Testis (tissue), 3 donors: ENCODE measurements around the gene DPH7. TPM values are rescaled to one million over a fixed set of nuclear protein-coding genes. Genes with fewer than 3 reads are reported as not detected.
"Not testable (repeated sequence)": the region's sequence is repeated elsewhere in the genome, so short reads cannot be mapped to it uniquely, and the experiment has no call there.

Experiments
- DNase-seq: peaks from one replicate; pipeline ENCODE4 v3.0.0-alpha.2; 2019
- H3K27ac ChIP-seq, 2 donors: fragments of 200-600 bp; sonication (generic); one replicate each; pipeline ENCODE4 v1.5.1; 2019
- H3K27me3 ChIP-seq: fragments of 200-600 bp; sonication (generic); one replicate; pipeline ENCODE4 v1.5.1; 2019
- H3K36me3 ChIP-seq: fragments of 200-600 bp; sonication (generic); one replicate; pipeline ENCODE4 v1.5.1; 2017; ENCODE audit warnings: low read depth; ENCODE audit errors: missing control alignments
- H3K4me1 ChIP-seq: fragments of 200-600 bp; sonication (generic); one replicate; pipeline ENCODE4 v1.5.1; 2019
- H3K4me3 ChIP-seq, 2 donors: fragments of 200-600 bp; sonication (generic); one replicate each; pipeline ENCODE4 v1.5.1; 2017 to 2019
- H3K9me3 ChIP-seq: fragments of 200-600 bp; sonication (generic); one replicate; pipeline ENCODE4 v1.5.1; 2017
- CTCF ChIP-seq, 3 experiments: fragments of 450-650 bp in 2 of 3; fragments of 200-600 bp in 1 of 3; sonication (generic) in 1 of 3; IDR thresholded peaks; one replicate each; pipeline ENCODE4 v1.5.1; 2016 to 2019; ENCODE audit warnings: antibody characterized with exemption in 3 of 3, mild to moderate bottlenecking in 2 of 3, moderate library complexity in 1 of 3
- POLR2A ChIP-seq: fragments of 450-650 bp; IDR thresholded peaks from one replicate; pipeline ENCODE4 v1.6.1; 2017; ENCODE audit warnings: antibody characterized with exemption, mild to moderate bottlenecking, moderate library complexity
- WGBS, 2 donors: methylation state at CpG; one replicate each; pipeline ENCODE4 v1.1.5; 2018; 5-methylcytosine and 5-hydroxymethylcytosine counted together
- intact Hi-C: fragments of 100-400 bp; cut with DNase I; formaldehyde crosslinking; loops from one replicate; pipeline ENCODE4 v1.15.1; 2023; ENCODE audit warnings: low total_unique reads
- polyA plus RNA-seq: library from polyadenylated mRNA; stranded (reverse); fragments of 350-450 nt; fragmentation: Illumina TruSeq; extraction: RNeasy Lipid Tissue Mini Kit (QIAGEN cat#74804); gene quantifications from one replicate; pipeline ENCODE4 v1.2.3, GENCODE V29; 2014; ENCODE audit warnings: low read depth, low replicate concordance; ENCODE audit not compliant: insufficient read depth
- total RNA-seq, 2 donors: library from RNA; depleted of rRNA; stranded (reverse); fragments of >200 nt; gene quantifications; one replicate each; pipeline ENCODE4 v1.2.3, GENCODE V29; 2016

DPH7 gene
- total and polyA plus RNA-seq, 3 donors from 2014 or later = 34.7 to 92.5 (median 61.8) TPM

- H3K36me3 ChIP-seq = no peaks in the 10 kb centered on the region
- peak; percentile 90 for DNase-seq
- H3K4me1 ChIP-seq = peaks cover 9% of the 10 kb centered on the region
- H3K4me3 ChIP-seq = peak within 1 kb of the TSS; percentile 71 to 83
- peak in 2 of 3 experiments; percentile 19 to 60 for TF ChIP-seq CTCF (IDR thresholded peaks at IDR 0.05)
- no peak for TF ChIP-seq POLR2A
- no peaks in the 10 kb centered on the region for H3K27me3 ChIP-seq
- peak within 1 kb of the TSS; percentile 80 to 81 for H3K27ac ChIP-seq
- intact Hi-C loops = no loop called here
- 0% methylated on average over 4 to 41 of the region's 106 CpGs for WGBS, 2 donors
- no peaks in the 10 kb centered on the region for H3K9me3 ChIP-seq
Observed at GRCh38 chr9:137551264-137552021, 27.3 kb downstream of the DPH7 start, which contains the start of gene MRPL41. TSS of gene MRPL41 (plus strand) at chr9:137551879. CDS start at chr9:137552082, 203 bp downstream.

GRCh38 chr9:137550958-137551263 is 27.8 kb downstream of the DPH7 start:
- 0% methylated on average over 13 to 17 of the region's 17 CpGs for WGBS, 2 donors
- Histone ChIP-seq H3K27ac (peak overlapping the region; percentile 80 to 81), H3K4me3 (peak overlapping the region; percentile 71 to 83)
- DNase-seq, H3K9me3 ChIP-seq, H3K36me3 ChIP-seq, H3K27me3 ChIP-seq, H3K4me1 ChIP-seq, intact Hi-C loops: not testable (repeated sequence)

GRCh38 chr9:137550231-137550621 is 28.5 kb downstream of the DPH7 start, which contains the start of gene PNPLA7:
TSS of gene PNPLA7 (minus strand) at chr9:137550402. CDS start at chr9:137550197, 205 bp downstream.
- 3 to 6% methylated on average over 8 to 12 of the region's 13 CpGs for WGBS, 2 donors
- H3K4me3 ChIP-seq = peak within 1 kb of the TSS; percentile 71 to 83
- peaks cover 9% of the 10 kb centered on the region for H3K4me1 ChIP-seq
- DNase-seq = peak; percentile 93
- peak within 1 kb of the TSS; percentile 80 to 81 for H3K27ac ChIP-seq
- no peak for TF ChIP-seq POLR2A
- no peak for TF ChIP-seq CTCF (IDR thresholded peaks at IDR 0.05)
- intact Hi-C loops = no loop called here
- no peaks in the 10 kb centered on the region for H3K36me3 ChIP-seq
- H3K9me3 ChIP-seq = no peaks in the 10 kb centered on the region
- H3K27me3 ChIP-seq = no peaks in the 10 kb centered on the region

GRCh38 chr9:137547687-137548543 is 30.8 kb downstream of the DPH7 start:
- Histone ChIP-seq H3K27ac (no peak overlapping the region), H3K4me3 (no peak overlapping the region), H3K36me3 (no peaks in the 10 kb centered on the region), H3K4me1 (peaks cover 9% of the 10 kb centered on the region), H3K27me3 (no peaks in the 10 kb centered on the region), H3K9me3 (no peaks in the 10 kb centered on the region)
- no peak for DNase-seq
- TF ChIP-seq CTCF (IDR thresholded peaks at IDR 0.05) = no peak
- TF ChIP-seq POLR2A = no peak
- WGBS, 2 donors = 86 to 87% methylated on average over 11 to 23 of the region's 23 CpGs
- intact Hi-C loops = no loop called here

- Histone ChIP-seq H3K4me1 (peaks cover 5% of the 10 kb centered on the region), H3K9me3 (no peaks in the 10 kb centered on the region), H3K27me3 (no peaks in the 10 kb centered on the region), H3K27ac (no peak overlapping the region), H3K4me3 (no peak overlapping the region), H3K36me3 (no peaks in the 10 kb centered on the region)
- no peak for TF ChIP-seq POLR2A
- TF ChIP-seq CTCF (IDR thresholded peaks at IDR 0.05) = no peak
- DNase-seq = no peak
- intact Hi-C loops = no loop called here
- 71 to 80% methylated on average over 7 to 10 of the region's 10 CpGs for WGBS, 2 donors
Observed at GRCh38 chr9:137545123-137545522, 33.6 kb downstream of the DPH7 start.
